GM12878 (cell line): ENCODE measurements around the gene AP1S3. TPM values are rescaled to one million over a fixed set of nuclear protein-coding genes. Genes with fewer than 3 reads are reported as not detected.

Source experiments
- ASH2L ChIP-seq: fragments of 300-600, 200-600 bp; sonication (generic); IDR thresholded peaks from 2 replicates; pipeline ENCODE4 v1.6.1; 2017; ENCODE audit warnings: low read depth, mild to moderate bottlenecking, borderline replicate concordance
- ETV6 ChIP-seq, 2 experiments: fragments of 450-650 bp in 1 of 2; IDR thresholded peaks in 1 of 2; conservative IDR thresholded peaks in 1 of 2; 2 replicates each; pipeline ENCODE4 v1.6.1; 2014; ENCODE audit warnings: antibody characterized with exemption in 1 of 2, borderline replicate concordance in 1 of 2, low read depth in 1 of 2, mild to moderate bottlenecking in 1 of 2, moderate library complexity in 1 of 2
- GATAD2B ChIP-seq: fragments of 450-650 bp; conservative IDR thresholded peaks from 2 replicates; pipeline ENCODE4 v1.6.1; 2017; ENCODE audit warnings: low read depth, mild to moderate bottlenecking, moderate library complexity
- MEF2B ChIP-seq: fragments of 450-650 bp; IDR thresholded peaks from 2 replicates; pipeline ENCODE4 v1.6.1; 2018; ENCODE audit warnings: mild to moderate bottlenecking, moderate library complexity; ENCODE audit not compliant: partially characterized antibody, poor library complexity, severe bottlenecking
- MXI1 ChIP-seq: fragments of 150-350 bp; IDR thresholded peaks from 2 replicates; pipeline ENCODE4 v1.6.1; 2011; ENCODE audit warnings: low read depth, mild to moderate bottlenecking, inconsistent platforms, low read length, improper control_type of control experiment
- MYC ChIP-seq: IDR thresholded peaks from 2 replicates; pipeline ENCODE4 v1.6.1; 2011; ENCODE audit warnings: mild to moderate bottlenecking, low read length, moderate library complexity, inconsistent platforms; ENCODE audit not compliant: insufficient read depth, insufficient replicate concordance, insufficient read length, severe bottlenecking
- NBN ChIP-seq: fragments of 450-650 bp; IDR thresholded peaks from 2 replicates; pipeline ENCODE4 v1.6.1; 2016
- NRF1 ChIP-seq: conservative IDR thresholded peaks from 2 replicates; pipeline ENCODE4 v1.6.1; 2011; ENCODE audit warnings: mild to moderate bottlenecking, low read depth, low read length, improper control_type of control experiment
- PAX5 ChIP-seq: IDR thresholded peaks from 2 replicates; pipeline ENCODE4 v1.6.1; 2011; ENCODE audit warnings: low read depth, low read length, borderline replicate concordance
- PML ChIP-seq: IDR thresholded peaks from 2 replicates; pipeline ENCODE4 v1.6.1; 2012; ENCODE audit warnings: low read length, inconsistent platforms
- RBBP5 ChIP-seq: fragments of 200-600 bp; sonication (generic); conservative IDR thresholded peaks from 2 replicates; pipeline ENCODE4 v1.6.1; 2016
- RFX5 ChIP-seq: IDR thresholded peaks from 2 replicates; pipeline ENCODE4 v1.6.1; 2011; ENCODE audit warnings: low read depth, low read length, improper control_type of control experiment
- SMAD1 ChIP-seq: fragments of 450-650 bp; IDR thresholded peaks from 2 replicates; pipeline ENCODE4 v1.6.1; 2018; ENCODE audit warnings: mild to moderate bottlenecking, low read depth; ENCODE audit not compliant: partially characterized antibody
- ZBED1 ChIP-seq: IDR thresholded peaks from 2 replicates; pipeline ENCODE4 v1.6.1; 2016; ENCODE audit warnings: borderline replicate concordance
- ZBTB4 ChIP-seq: fragments of 450-650 bp; formaldehyde crosslinking; IDR thresholded peaks from 2 replicates; pipeline ENCODE4 v1.4.0; 2022; ENCODE audit warnings: mild to moderate bottlenecking, moderate library complexity
- ZNF274 ChIP-seq: IDR thresholded peaks from one replicate; pipeline ENCODE4 v1.8.0; 2011; ENCODE audit not compliant: insufficient read length, insufficient read depth
- polyA plus RNA-seq, 11 experiments: library from polyadenylated mRNA; depleted of rRNA in 4 of 11; unstranded in 6 of 11; stranded (reverse) in 5 of 11; fragments of >200 nt; fragmentation: Nextera tagmentation in 4 of 11; fragmentation: Illumina TruSeq in 1 of 11; extraction: Ambion mirVana in 4 of 11; extraction: Trizol in 1 of 11; gene quantifications; 1 replicate in 1 of 11; 2 replicates in 10 of 11; pipeline versions ENCODE4 v1.2.1 to v1.2.3, GENCODE V29; 2011 to 2016; ENCODE audit warnings: inconsistent platforms in 2 of 11, missing spikeins in 2 of 11, low read depth in 1 of 11
- total RNA-seq, 4 experiments: library from RNA; depleted of rRNA in 3 of 4; stranded (reverse); fragments of >200 nt in 3 of 4; fragmentation: Illumina TruSeq in 1 of 4; extraction: Trizol in 1 of 4; gene quantifications; 2 replicates each; pipeline versions ENCODE4 v1.2.1 to v1.2.3, GENCODE V29; 2013 to 2021
- TF ChIP-seq, protein P1 (sequence below), 3 experiments: IDR thresholded peaks in 2 of 3; conservative IDR thresholded peaks in 1 of 3; 2 replicates each; pipeline ENCODE4 v1.5.1; 2011; ENCODE audit warnings: low read depth in 3 of 3, low read length in 3 of 3, mild to moderate bottlenecking in 3 of 3, control low read depth in 2 of 3, moderate library complexity in 2 of 3, inconsistent platforms in 1 of 3, mixed read lengths in 1 of 3; ENCODE audit not compliant: control insufficient read depth in 2 of 3, insufficient read depth in 1 of 3; ENCODE audit errors: extremely low read depth in 1 of 3
- TF ChIP-seq, protein P2 (sequence below): fragments of 450-650 bp; IDR thresholded peaks from 2 replicates; pipeline ENCODE4 v1.6.1; 2016; ENCODE audit warnings: mild to moderate bottlenecking

The AP1S3 gene
- total and polyA plus RNA-seq, 10 of the 15 experiments (the other 5 are each of a cell fraction or from before 2014, with no cell fraction given) = 2.6 to 14.3 (median 9.2) TPM

DNA sequence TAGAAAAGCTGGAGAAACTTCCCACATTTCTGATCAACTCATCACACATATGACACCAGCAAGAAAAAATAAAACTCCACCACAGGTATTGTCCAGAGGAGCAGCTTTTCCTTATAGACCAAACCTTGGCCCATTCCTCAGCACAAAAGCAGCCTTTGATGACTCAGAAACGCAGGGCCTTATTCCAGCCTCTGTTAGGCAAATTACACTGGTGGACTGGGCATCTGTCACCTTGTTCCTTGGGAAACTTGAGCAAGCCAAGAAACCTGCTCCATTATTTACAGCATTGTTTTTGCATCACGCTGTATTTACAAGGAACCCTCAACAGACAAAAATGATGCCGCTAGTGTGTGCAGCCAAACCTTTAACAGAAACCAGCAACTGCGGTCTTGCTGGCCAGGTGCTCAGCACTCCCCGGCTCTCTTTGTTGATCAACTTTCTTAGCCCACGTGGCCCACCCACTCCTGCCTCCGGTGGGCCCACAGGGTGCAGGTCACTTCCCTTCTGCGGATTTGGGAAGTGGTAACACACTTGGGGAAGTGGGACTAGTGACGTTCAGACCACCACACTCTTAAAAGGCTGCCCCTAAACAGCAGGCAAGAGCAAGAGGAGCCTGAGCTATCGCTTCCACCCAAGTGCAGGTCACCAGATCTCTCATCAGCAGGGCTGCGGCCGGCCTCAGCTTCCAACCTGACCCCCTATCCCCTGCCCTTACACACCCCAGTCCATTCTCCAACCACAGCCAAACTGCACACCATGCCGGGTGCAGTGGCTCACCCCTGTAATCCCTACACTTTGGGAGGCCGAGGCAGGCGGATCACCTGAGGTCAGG lies 1.5 kb downstream of the AP1S3 start (continued):
- TF ChIP-seq, protein P1, sequence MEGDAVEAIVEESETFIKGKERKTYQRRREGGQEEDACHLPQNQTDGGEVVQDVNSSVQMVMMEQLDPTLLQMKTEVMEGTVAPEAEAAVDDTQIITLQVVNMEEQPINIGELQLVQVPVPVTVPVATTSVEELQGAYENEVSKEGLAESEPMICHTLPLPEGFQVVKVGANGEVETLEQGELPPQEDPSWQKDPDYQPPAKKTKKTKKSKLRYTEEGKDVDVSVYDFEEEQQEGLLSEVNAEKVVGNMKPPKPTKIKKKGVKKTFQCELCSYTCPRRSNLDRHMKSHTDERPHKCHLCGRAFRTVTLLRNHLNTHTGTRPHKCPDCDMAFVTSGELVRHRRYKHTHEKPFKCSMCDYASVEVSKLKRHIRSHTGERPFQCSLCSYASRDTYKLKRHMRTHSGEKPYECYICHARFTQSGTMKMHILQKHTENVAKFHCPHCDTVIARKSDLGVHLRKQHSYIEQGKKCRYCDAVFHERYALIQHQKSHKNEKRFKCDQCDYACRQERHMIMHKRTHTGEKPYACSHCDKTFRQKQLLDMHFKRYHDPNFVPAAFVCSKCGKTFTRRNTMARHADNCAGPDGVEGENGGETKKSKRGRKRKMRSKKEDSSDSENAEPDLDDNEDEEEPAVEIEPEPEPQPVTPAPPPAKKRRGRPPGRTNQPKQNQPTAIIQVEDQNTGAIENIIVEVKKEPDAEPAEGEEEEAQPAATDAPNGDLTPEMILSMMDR (IDR thresholded peaks at IDR 0.05 in 2 of 3, conservative IDR thresholded peaks at IDR 0.05 in 1 of 3; ENCODE audit: control insufficient read depth in 2 of 3, extremely low read depth in 1 of 3, insufficient read depth in 1 of 3, low read depth in 3 of 3, low read length in 3 of 3) = no peak
- TF ChIP-seq GATAD2B (peak; percentile 69; the same call in 1 of the 2 replicates), NBN (peak; percentile 80), MXI1 (peak; percentile 71), RBBP5 (no peak), PML (no peak), ZBTB4 (no peak), SMAD1 (no peak), ETV6 (conservative IDR thresholded peaks at IDR 0.05 in 1 of 2, IDR thresholded peaks at IDR 0.05 in 1 of 2; ENCODE audit: borderline replicate concordance in 1 of 2, low read depth in 1 of 2) (peak in 1 of 2 experiments; percentile 96; a peak in 2 of 4 replicates), MYC (no peak), ZBED1 (no peak), RFX5 (no peak), MEF2B (peak; percentile 38), PAX5 (peak; percentile 77), NRF1 (no peak), ASH2L (no peak), ZNF274 (no peak)
- TF ChIP-seq, protein P2, sequence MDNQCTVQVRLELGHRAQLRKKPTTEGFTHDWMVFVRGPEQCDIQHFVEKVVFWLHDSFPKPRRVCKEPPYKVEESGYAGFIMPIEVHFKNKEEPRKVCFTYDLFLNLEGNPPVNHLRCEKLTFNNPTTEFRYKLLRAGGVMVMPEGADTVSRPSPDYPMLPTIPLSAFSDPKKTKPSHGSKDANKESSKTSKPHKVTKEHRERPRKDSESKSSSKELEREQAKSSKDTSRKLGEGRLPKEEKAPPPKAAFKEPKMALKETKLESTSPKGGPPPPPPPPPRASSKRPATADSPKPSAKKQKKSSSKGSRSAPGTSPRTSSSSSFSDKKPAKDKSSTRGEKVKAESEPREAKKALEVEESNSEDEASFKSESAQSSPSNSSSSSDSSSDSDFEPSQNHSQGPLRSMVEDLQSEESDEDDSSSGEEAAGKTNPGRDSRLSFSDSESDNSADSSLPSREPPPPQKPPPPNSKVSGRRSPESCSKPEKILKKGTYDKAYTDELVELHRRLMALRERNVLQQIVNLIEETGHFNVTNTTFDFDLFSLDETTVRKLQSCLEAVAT = peak; percentile 100
